HCEC 1CT (cell line): Measurements from ENCODE around the gene GNPDA2.

Experiments
- DNase-seq: peaks from one replicate; pipeline ENCODE4 v3.0.0-alpha.2; 2017

Gene GNPDA2

DNA sequence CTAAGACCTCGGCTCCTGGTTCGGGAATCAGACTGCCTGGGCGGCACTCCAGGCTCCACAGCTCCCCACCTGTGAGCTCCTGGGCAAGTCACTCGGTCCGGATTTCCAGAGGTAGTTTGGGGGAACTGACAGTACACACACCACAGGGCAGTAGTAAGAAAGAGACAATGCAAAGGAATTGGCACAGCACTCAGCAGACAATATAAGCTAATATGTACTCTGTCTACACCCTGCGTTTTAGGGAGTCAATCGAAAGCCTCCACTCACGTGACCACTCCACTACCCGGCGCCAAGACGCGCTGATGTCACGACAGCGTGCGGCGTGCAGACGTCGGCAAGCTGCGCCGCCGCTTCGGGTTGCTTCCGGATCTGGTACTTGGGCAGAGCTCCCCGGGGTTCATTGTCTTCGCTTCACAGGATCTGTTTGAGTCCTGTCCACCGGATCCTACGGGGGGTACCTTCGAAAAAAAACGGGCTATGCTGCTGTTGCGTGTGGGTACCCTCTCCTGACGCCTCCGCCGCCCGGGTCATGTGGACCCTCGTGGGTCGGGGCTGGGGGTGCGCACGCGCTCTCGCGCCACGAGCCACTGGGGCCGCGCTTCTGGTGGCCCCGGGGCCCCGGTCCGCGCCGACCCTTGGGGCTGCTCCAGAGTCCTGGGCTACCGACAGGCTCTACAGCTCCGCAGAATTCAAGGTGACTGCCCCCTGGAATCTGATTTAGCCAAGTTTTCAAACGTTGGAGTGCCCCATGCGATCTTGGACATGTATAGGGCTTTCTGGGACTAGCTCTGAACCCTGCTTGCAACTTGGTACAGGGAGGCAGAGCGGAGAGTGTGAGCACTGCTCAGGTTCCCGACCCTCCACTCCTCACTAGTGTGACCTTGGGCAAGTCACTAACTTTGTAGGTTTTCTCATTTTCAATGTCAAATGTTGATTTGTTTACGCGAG, 48.0 kb downstream of the GNPDA2 start, which contains the start of gene GUF1:
Gene GUF1 (plus strand): TSS at position 327 of the 948 bp plus-strand sequence. CDS start 203 bp downstream, at position 530.
- DNase-seq = peak; percentile 80

DNA sequence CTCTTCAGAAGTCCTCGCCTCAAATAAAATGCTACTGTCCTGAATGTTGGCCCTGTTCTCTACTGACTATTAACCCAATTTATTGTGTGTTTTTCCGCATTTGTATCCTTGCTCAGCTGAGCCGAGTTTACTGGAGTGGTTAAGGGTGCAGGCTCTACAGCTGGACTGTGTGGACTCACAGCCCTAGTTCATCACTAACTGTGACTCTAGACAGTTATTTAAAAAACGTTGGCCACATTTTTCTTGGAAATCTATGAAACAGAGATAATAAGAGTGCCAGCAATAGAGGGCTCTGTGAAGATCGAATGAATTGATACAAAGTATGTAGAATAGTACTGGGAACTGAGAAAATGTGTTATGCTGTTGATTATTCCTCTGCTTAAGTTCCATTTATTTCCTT, 51.0 kb downstream of the GNPDA2 start:
- no peak for DNase-seq

DNA sequence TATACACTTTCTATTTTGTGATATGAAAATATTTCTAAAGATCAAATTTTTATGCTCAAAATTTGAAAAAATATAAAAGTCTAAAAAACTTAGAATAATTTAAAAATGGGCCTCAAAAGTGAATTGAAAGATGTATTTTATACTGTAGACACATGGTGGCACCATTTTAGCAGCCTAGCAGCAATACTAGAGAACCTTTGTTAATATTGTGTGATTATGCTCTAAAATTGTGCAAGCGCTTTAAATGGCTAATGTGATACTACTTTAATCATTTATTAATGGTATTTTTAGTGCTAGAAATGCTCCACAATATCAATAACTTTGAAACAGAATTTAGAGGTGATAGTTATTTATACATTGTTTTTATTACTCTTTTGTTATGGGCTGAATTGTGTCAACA, 51.9 kb downstream of the GNPDA2 start:
- no peak for DNase-seq

DNA sequence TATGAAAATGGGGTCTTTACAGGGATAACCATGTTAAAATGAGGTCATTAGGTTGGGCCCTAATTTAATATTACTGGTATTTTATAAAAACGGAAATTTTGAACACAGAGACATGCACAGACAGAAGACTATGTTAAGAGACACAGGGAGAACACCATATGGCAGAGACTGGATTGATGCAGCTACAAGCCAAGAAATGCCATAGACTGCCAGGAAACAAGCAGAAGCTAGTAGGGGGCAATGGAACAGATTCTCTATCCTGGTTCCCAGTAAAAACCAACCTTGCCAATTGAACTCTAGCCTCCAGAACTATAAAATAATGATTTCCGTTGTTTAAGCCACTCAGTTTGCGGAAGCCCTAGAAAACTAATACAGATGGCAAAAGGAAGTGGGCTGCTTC, 54.7 kb downstream of the GNPDA2 start:
- DNase-seq = no peak

DNA sequence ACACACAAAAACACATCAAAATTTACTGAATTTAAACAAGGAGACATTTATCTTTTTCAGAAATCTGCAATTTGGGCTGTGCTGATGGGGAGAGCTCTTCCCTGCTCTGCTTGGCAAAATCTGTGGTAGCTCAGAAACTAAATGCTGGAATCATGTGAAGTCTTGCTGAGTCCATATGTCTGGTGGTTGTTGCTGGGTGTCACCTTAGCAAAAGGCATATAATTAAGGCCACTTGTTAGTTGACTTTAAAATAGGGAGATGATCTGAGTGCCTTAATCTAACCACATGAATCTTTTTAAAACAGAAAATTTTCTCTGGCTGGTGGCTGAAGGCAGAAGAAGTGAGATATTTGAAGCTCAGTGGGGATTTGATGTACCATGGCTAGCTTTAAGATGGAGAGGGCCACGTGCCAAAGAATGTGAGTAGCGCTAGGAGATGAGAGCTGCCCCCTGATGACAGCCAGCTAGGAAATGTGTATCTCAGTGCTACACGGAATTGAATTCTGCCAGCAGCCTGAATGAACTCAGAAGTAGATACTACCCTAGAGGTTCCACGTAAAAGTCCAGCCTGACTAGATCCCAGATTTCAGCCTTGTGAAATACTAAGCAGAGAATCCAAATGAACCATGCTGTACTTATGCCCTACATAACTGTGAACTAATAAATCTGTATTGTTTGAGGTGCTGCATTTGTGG, 55.7 kb downstream of the GNPDA2 start:
- DNase-seq = no peak

DNA sequence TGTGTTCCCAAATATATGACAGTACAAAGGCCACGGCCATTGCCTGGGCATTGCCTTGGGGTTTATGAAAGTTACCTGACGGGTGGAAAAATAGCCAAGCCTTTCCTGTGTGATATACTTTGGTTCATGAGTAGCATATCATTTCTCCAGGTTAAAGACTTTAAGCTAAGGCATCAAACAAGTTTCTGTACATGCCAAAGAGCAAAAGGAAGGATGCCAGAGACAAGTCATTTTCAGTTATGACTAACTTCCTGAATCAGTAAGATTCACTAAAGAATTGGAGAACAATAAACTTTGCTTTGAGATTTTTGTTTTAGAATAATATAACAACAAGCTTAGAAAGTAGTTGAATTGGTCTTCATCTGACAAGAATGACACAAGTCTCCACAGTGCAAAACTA, 57.8 kb downstream of the GNPDA2 start:
- DNase-seq = no peak

DNA sequence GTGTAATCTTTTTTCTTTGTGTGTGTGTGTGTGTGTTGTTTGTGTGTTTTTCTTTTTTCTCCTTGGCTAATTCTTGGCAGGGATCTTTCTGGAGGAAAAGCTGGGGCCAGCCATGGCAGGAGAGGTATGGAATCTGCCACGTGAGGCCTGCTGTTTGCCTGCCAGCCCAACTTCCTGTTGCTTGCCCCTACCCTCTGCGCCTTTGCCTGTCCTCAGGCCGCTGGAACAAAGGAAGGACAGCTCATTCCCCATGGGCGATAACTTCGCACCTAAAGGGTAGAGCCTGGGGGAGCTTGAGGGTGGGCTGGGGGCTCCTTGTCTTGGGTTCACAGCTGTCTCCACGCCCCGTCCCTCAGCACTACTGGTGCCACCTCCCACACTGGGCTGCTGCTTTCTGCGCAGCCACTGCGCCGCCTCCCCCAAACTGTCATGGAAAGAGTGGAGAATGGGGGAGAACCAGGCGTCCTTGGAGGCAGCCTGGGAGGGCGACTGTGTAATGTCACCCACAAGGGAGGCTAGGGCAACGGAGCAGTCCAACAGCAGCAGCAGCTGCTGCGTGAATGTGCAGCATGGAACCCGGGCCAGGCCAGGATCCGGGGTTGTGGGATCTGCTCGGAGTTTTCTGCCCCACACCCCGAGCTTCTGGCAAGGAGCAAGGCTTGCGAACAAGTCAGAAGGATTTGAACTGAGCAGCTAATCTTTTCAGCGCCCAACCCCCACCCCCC, 62.7 kb downstream of the GNPDA2 start:
- DNase-seq = no peak

DNA sequence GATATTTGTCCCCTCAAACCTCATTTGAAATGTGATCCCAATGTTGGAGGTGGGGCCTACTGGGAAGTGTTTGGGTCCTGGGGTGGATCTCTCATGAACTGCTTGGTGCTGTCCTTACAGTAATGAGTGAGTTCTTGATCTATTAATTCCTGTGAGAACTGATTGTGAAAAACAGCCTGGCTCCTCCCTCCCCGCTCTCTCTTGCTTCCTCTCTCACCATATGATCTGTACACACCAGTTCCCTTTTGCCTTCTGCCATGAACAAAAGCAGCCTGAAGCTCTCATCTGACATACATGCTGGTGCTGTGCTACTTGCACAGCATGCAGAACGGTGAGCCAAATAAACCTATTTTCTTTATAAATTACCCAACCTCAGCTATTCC, 63.7 kb downstream of the GNPDA2 start:
- no peak for DNase-seq

DNA sequence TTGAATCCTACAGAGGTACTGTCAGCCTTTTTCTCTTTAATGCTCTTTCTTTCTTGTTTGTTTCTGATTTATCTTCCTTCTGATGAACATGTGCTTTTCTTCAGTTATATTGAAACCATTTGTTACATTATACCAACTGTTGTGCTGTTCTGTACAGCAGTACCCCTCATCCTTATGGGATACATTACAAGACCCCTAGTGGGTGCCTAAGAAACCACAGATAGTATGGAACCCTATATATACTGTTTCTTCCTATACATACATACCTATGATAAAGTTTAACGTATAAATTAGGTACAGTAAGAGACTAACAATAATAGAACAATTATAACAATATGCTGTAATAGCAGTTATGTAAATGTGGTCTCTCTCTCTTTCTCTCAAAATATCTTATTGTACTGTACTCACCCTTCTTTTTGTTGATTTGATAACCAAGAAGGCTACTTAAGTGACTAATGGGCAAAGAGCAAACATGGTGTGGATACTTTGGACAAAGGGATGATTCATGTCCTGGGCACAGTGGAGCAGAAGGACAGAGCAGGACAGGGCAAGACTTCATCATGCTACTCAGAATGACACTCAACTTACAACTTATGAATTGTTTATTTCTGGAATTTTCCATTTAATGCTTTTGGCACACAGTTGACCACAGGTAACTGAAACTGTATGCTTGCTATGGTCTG, 64.3 kb downstream of the GNPDA2 start:
- no peak for DNase-seq

DNA sequence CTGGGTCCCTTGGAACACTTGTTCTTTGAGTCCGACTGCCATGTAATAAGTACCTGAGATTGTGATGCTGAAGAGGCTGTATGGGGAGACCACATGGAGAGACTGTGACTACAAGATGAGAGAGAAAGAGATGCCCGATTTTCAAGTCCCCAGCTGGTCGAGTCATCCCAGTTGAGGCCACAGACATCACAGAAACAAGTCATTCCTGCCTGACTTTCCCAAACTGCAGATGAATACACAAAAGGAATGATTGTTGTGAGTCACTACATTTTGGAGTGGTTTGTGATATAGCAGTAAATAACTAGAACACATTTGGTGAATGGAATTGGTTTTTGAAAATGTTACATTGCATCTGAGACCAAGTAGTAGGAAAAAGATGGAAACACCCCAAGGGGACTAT, 66.0 kb downstream of the GNPDA2 start:
- no peak for DNase-seq

DNA sequence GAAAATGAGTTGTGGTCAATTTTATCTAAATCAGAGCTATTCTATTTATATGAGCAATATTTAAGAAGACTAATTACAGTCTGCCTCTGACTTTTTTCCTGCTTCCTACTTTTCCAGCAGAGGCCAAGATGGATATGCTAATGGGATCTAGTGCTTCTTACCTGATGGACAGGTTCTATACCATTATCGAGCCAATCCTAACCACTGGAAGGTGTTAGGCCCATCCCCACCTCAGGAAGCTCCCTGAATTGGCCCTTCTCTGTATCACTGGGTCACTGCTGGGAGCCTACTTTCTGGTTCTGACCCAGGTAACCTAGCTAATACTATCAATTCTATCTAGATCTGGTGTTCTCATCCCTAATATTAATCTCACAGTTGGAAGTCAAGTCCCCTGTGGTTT, 74.4 kb downstream of the GNPDA2 start:
- DNase-seq = no peak
